HG03342 (cell line): ENCODE results near the gene EPB41L4B.
"Not testable (repeated sequence)": the region's sequence is repeated elsewhere in the genome, so short reads cannot be mapped to it uniquely, and the experiment has no call there.

Source experiments
- ATAC-seq: cut with Tn5 transposase; IDR thresholded peaks from one replicate; pipeline ENCODE4 v1.9.1; 2021; ENCODE audit warnings: mild to moderate bottlenecking, moderate library complexity; ENCODE audit not compliant: unreplicated experiment

The EPB41L4B gene

GRCh38 chr9:109247228-109247627 lies 73.6 kb downstream of the EPB41L4B start:
- ATAC-seq, result no peak

DNA sequence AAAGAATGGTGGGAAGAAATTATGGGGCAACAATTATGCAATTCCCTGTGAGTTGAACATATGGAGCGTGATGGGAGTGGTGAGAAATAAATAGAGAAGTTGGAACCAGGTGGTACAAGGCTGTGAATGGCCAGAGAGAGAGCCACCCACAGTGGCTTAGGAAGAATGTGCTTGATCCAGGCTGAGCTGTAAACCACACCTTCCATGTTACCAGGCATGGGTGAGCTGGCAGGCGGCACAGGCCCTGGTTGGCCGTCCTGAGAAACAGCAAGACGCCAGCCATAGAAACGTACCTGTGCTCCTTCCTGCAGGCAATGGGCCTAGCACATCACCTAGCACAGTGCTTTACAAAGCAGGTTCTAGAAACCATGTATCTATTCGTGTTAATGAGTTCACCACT lies 74.3 kb downstream of the EPB41L4B start:
- ATAC-seq, result no peak

DNA sequence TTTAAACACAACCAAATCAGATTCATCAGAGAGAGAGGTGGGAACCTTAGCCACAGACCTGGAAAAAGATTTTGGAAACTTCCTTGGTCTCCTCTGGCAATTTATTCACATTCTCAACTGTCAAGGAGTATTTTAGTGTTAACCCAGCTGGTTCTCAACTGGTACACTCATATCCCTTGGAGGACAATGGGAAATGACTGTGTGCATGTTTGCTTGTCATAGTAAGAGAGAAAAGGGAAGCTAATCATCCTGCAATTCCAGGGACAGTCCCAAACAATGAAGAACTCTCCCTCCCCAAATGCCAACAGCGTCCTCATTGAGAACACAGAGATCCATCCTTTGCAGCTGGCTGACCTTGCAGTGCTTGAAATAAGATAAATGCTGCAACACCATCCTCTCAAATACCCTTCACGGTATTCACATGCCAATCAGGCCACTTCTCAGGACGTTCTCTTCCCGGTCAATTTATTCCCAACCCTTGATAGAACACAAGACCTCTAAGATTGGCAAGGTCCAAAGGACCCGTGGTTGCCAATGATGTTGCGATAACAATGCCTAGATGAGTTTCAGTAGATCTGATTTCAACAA lies 75.5 kb downstream of the EPB41L4B start:
- no peak for ATAC-seq

GRCh38 chr9:109244179-109245132 lies 76.4 kb downstream of the EPB41L4B start:
- ATAC-seq, result peak; percentile 92

GRCh38 chr9:109242741-109243140 lies 78.1 kb downstream of the EPB41L4B start:
- no peak for ATAC-seq

DNA sequence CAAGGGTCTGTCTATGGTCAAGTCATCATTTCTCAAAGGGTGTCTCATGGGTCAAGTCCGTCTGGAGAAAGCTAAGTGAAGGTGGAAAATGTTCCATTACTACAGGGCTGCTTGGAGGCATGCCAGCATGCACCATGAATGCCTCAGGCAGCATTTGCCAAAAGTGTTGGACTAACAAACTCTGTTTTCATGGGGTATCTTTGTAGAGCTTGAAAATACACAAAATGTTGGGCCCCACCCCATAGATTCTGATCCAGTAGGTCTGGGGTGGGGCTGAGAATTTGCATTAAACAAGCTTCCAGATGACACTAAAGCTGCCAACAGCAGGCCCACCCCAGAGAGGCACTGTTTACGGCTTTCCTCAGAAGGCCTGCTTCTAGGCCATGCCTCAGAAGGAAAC lies 78.8 kb downstream of the EPB41L4B start:
- no peak for ATAC-seq

GRCh38 chr9:109241207-109241606 lies 79.7 kb downstream of the EPB41L4B start:
- ATAC-seq, result no peak

DNA sequence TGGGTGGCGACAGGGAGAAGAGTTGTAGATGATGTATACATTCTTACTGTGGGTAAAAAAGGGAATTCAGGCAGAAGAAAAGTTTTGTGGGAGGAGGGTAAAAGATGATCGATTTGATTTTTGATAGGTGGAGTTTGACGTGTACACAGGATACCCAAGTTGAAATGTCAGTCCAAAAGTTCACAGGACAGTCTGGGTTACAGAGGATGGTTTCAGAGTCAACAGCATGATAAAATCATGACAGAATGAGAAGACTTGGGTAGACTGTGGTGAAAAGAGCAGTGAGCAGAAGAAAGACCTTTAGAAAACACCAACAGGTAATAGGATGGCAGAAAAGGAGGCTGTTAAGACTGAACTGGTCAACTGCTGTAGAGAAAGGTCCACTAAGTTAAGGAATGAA lies 81.6 kb downstream of the EPB41L4B start:
- ATAC-seq, result no peak

DNA sequence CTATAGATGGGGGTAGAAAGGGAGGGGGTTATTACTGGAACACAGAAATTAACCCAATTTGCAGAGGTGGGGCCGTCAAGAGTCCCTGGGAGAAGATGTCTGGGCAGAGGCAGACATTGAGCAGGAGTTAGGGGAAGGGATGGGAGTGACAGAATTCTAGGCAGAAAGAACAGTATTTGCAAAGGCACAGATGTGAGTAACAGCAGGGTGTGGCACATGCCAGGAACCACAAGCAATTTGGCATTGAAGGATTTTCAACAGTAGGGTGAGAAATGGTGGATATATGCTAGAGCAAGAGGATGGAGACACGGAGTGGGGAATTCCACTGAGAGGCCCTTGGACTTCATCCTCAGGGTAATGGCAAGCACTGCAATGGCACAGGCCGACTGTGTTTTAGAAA lies 82.2 kb downstream of the EPB41L4B start:
- ATAC-seq, result no peak

- ATAC-seq, result no peak
These were observed 82.7 kb downstream of the EPB41L4B start for GRCh38 chr9:109238125-109238524.

DNA sequence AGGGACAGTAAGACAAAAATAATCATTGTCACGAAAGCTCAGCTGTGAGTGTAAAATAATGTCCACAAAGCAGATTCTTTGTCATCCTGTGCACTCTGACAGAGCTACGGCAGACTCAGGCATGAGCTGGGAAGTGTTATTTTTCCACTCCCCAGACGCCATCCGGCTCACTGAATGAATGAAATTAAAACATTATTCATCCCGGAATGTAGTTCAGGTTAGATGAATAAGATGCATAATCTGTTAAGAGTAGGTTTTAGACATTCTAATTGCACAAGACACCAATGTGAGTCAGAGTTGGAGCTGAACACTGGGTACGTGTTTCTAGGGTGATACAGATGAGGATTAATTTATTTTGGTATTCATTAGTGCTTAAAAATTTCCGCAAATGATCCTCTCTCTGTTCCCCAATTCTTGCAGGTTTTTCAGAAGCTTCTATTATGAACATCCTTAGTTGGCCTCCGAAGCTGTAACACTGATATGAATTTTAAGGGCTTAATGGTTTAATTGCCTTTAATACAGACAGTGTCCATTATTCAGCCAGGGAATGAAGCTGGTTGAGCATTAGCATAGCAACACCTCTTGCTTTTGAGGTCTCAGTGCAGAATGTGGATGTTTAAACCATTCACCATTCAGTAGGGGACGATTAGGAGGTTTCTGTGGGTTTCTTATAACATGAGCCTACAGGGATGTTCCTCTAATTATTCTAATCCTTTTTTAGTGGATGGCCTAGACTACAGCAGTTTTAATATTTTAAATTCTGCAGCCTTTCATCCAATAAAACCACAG lies 88.2 kb downstream of the EPB41L4B start:
- no peak for ATAC-seq

DNA sequence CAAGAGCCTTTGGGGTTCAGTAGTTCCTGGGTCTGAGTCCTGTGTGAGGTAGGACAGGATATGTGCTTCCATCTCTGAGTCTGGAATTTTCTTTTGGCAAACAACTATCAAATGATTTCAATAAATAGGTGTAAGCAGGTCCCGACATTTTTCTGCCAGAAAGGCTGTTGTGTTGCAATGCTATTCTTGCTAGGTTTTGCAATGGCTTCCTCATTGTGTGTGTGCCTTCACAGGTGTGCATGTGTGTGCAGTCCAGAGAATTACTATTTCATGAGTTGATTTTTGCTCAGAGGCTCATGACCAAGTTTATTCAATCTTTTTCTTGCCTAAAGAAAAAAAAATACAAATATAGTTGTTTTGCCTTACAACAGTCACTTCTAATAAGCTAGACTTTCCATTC lies 89.3 kb downstream of the EPB41L4B start:
- no peak for ATAC-seq

GRCh38 chr9:109230277-109230676 lies 90.6 kb downstream of the EPB41L4B start:
- ATAC-seq, result no peak

- ATAC-seq, result no peak
These were observed 91.2 kb downstream of the EPB41L4B start for GRCh38 chr9:109229682-109230081.

DNA sequence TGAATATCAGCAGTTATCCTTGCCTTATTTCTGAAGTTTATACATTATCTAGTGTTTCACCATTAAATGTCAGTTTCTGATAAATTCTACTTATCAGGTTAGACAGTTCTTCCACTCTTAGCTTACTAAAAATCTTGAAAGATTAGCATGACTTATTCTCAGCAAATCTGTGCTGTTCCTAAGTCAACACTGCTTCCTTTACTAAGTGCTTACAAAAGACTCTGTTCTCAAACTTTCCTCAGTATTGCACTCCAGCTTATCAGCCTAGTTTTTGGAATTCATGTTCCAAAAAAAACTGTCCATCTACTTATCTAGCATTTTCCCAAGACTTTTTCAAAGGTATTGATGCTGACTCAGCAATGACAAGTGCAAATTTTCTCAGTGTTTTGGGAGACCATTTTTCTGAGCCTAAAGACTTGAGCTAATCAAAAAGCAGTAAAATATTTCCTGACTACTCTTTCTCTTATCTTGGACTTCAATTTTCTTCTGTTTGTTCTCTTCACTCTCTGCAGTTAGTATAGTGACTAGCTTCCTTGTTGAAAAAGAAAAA lies 92.7 kb downstream of the EPB41L4B start:
- ATAC-seq, result no peak

DNA sequence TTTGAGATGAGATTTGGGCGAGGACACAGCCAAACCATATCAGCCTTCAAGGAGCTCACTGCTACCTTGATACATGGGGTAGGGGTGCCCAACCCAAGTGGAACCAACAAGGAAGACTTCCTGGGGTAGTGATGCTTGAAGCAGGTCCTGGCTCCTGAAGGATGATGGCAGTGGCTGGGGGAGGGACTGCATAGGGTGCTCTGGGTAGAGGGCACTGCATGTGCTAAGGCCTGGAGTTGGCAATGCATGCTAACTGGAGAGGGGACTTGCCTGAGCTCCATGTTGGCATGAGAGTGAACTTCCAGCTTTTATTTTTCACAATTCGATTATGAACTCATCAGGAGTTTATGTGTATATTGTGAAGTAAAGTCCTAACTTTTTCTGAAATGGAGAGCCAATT lies 95.2 kb downstream of the EPB41L4B start:
- ATAC-seq, result no peak

- no peak for ATAC-seq
These were observed 96.1 kb downstream of the EPB41L4B start for GRCh38 chr9:109224751-109225150.

DNA sequence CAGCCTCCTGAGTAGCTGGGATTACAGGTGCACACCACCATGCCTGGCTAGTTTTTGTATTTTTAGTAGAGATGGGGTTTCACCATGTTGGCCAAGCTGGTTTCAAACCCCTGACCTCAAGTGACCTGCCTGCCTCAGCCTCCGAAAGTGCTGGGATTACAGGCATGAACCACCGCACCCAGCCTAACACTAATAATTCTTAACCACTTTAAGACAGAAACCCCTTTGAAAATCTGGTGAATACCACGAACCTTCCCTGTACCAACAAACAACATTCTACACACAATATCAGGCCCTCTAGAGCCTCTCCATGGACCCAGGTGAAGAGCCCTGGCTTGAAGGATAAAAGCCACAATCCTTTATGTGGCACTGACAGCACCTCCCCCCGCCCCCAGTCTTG lies 102.6 kb downstream of the EPB41L4B start:
- not testable (repeated sequence) for ATAC-seq

DNA sequence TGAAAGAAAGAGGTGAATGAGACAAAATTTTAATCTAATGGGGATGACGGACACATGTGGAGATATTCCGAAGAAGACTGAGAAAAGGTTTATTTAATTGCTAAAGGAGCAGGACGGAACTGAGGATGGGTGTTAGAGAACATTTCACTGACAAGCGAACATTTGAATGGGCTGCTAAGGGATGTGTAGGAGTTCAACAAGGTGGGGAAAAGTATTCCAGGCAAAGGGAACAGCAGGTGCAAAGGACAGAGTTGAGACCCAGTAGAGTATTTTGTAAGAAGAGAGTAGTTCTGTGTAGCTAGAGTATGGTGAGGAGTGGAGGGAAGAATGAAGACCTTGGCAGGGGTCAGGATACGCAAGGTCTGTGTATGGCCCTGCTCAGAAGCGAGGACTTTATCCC lies 106.4 kb downstream of the EPB41L4B start:
- no peak for ATAC-seq

GRCh38 chr9:109213285-109214121 lies 107.4 kb downstream of the EPB41L4B start:
- no peak for ATAC-seq
